ENCODE results near the gene HOXB6.
A peak's percentile ranks its signal among the peaks of the same experiment; 100 is the strongest.

The HOXB6 gene

DNA sequence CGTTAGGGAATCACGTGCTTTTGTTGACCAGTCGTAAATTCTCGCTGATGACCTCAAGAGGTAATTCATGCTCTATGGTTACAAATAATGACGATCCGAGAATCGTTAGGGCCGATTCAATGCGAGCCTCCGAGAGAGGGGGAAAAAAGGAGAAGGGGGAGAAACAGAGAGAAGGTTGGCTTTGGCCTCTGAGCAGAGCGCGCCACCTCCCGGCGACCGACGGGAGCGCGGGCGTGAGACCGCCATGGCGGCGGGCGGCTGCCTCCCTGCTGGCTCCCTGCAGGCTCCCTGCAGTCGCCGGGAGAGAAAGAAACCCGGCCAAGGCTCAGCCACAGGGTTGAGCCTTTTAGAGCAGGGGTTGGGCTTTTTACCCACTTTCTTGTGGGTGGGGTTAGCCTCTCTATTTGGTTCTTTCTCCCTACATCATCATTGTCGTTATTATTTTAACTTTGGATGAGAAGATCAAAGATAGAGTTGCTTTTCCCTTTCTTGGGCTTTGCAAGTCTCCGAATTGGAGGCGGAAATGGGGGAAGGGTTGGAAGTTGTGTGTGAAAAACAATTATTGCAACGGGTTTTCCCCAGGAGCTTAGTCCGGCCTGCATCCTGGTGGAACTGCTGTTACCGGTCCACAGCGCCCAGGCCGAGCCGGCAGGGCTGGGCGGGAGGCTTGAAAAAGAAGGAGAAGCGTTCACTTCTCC lies 10.8 kb downstream of the HOXB6 start:
- peak; percentile 31 for DNase-seq

DNA sequence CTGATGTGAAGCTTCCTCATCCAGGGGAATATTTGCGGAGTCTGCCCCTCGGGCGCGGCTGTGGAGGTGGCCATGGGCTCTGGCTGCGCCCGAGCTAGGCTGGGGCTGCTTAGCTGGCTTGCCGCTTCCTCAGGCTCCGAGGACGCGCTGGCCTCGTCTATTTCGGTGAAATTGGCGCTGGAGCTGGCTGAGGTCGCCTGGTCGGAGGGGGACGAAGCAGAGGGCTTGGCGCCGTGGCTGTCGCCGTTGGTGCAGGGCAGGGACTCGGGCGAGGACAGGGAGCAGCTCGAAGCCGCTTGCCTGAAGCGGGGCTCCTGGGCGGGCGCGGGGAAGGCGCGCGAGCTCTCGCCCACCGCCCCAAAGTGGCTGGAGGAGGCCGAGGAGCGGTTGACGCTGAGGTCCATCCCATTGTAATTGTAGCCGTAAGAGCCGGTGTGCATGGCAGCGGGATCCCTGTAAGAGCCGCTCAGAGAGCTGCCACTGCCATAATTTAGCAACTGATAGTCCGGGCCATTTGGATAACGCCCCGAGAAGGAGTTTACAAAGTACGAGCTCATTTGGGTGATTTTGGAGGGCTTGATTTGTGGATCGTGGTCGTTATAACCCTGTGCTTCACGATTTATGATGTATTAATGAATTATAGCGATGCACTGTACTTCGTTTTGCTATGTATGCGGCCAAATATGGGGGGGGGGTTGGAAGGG lies 11.5 kb downstream of the HOXB6 start, which contains the start of gene HOXB5:
TSS of gene HOXB5 (minus strand) at position 654 of the 704 bp plus-strand sequence. CDS start at position 557, 97 bp downstream.
- no peak for DNase-seq

DNA sequence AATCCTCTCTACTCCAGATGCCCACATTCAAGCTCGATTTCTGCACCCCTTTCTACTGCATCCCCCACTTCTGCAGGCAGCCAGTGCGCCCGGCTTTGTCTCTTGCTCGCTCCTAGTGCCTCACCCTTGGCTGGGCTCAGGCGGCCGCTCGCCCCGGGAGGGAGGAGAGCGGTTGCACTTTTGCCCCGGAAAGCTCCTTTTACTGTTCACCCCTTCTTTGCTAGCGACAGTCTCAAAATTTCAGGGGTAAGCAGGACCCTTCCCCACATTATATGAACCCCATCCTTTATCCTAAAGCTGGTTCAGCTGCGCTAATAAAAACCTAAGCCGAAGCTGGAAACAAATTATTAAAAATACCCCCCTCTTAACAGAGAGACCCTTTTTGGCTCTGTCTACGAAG lies 12.2 kb downstream of the HOXB6 start:
- DNase-seq = no peak

DNA sequence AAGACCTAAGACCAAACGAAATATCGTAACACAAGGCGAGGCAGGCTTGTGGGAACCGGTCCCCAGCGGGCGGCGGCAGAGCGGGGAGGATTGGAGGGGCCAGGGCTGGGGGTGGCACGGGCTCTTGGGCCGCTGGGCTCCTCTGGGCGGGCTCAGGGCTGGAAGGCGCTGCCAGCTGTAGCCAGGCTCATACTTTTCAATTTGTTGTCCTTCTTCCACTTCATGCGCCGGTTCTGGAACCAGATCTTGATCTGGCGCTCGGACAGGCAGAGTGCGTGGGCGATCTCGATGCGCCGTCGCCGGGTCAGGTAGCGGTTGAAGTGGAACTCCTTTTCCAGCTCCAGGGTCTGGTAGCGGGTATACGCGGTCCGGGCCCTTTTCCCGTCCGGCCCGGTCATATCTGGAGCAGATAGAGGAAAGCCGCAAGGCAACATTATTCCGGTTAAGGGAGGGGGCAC lies 12.7 kb downstream of the HOXB6 start:
- no peak for DNase-seq

DNA sequence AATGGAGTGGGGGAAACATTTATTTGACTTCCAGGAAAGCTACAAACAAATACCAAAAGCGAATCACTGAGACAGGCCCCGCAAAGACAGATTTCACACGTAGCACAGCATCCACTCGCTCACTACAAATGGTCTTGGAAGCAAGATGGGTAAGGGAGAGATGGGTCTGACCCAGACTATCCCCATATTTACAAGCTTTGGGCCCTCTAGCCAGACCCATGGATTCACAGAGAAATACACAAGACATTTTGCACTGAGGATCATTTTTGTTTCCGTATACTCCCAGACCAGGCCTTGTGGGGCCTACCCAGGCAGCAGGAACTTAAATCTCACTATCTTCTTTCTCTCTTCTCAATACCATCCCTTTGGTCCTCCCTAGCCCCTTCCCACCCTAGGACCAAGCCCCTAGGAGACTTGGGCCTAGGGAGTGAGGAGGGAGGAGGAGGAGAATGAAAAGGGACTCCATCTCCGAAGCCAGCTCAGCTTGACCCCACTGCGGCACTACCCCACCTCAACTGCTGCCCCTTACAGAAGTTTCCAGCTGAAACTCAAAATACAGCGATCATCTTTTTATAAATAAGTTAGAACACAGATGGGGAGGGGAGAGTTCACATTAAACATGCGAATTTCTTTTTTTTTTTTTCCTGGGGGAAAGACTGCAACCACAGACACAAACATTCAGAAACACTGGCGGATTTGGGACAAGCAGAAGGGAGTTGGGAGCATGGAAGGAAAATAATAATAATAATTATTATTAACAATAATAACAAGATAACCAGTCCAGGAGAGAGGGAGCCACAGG lies 13.3 kb downstream of the HOXB6 start:
- no peak for DNase-seq

DNA sequence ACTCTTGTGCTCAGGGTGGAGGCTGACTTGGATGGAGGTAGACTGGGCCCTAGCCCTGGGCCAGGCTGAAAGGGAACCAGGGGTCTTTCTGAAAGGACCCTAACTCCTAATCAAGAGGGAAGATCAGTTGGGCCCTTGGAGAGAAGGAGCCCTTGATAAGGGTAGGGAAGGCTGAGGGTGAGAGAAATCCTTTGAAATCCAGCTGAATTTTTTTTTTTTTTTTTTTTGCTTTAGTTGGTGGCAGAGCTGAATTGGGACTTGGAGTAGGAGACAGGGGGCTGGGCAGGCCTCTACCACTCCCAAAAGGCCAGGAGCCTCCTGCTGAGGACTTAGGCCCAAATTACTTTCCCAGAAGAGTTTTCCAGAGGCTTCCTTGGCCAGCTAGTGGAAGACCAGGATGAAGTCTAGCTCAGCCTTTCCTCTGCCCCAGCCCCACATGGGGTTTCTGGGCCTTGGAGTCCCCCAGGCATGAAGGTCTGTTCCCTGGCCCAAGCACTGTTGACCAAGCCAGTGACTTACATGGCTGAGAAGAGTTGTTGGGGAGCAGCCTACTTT lies 14.1 kb downstream of the HOXB6 start:
- no peak for DNase-seq

DNA sequence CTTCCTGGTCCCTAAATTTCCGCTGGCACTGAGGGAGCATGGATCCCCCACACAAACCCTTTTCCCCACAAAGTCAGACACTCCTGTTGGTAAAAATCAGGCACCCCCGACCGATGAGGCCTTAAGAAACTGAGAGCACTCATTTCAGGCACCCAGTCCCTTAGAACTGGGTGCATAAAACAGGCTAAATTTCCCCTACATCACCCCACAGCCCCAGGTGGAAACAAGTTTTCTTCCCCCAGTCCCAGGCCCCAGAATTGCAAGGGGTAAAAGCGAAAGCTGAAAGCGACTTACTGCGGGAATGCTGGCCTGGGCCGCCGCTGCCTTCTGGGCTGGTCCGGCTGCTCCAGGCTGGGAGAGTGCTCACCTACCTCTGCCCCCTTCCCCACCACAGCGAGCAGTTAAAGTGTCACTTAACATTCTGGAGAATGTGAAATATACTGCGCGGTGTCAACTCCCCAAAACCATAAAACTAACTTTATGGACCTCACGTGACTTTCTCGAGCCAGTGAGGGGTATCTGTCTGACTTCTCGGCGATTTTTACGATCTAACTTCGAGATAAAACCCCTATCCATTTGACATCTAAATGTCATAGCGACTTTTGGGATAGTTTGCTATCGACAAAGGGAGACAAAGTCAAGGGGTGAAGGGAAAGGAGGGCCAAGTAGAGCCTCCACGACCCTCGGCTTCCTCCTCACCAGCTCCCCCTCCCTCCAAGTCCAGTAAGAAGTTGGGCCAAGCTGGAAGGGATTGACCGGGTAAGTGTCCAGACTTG lies 14.8 kb downstream of the HOXB6 start, which contains the start of gene HOXB3:
TSS of gene HOXB3 (minus strand) at position 411 of the 776 bp plus-strand sequence. CDS start 37,767 bp downstream, outside the sequence.
- no peak for DNase-seq

DNA sequence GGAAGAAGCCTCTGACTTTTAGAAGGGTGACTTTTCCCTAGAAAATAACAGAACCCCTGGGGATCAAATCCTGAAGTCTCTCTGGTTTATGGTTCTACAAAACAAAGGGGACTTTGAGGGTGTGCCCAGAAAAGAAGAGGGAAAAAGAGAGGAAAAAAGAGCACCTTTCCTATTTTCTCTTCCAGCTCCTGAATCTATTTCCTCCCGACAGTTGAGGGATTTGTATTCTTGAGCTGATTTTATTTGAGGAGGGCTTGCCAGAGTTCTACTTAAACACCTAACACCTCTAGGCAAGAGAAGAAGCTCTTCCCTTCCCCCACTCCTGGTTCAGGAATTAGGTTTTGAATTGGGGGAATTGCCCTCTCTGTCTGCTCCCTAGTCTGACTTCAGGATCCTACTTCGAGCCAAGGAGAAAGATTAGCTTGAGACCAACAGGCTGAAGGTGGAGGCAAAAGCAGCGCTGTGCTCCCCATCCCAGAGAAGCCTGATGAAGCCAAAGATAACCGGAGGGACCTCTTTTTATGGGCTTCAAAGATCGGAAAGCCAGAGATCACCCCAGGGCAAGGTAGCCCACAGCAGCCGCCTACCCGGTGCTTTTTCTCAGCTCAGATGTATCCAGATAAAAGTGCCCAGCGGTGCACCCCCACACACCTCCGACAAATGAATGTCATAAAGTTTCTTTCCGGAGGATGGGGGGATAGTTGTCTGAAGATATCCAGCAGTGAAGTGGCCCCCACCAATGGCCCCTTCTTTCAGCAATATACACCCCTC lies 15.5 kb downstream of the HOXB6 start:
- no peak for DNase-seq

DNA sequence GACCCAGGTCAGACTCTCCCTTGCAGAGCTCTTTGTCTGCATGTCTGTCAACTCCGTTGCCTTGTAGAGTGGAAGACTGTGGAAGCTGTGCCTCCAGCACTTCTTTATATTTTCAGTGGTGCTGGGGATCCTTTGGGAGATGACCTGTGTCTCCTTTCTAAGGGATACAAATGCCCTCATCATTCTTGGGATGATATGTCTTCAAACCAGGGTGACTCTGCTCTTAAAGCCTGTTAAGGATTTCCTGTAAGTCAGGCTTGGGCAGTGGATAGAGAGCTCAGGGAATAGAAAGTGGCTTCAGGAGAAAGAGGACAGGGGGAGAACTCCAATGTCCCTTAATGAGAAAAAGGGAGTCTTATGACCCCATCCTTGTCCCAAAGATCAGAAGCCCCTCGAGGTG lies 16.3 kb downstream of the HOXB6 start:
- DNase-seq = no peak

DNA sequence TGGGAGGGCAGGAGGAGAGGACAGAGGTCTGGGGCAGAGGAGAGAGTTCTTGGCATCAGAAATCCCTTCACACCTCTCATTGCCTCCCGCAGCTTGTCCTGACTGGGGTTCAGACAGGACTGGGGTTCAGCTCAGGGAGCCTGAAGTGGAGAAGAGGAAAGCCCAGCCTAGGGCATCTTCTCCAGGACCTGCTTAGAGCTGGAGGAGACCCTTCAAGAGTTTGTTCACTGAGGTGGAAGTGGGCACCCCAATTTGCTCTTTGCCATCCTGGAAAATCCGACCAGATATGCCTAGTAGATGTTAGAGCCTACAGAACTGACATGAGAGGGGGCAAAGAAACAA lies 16.7 kb downstream of the HOXB6 start:
- no peak for DNase-seq

DNA sequence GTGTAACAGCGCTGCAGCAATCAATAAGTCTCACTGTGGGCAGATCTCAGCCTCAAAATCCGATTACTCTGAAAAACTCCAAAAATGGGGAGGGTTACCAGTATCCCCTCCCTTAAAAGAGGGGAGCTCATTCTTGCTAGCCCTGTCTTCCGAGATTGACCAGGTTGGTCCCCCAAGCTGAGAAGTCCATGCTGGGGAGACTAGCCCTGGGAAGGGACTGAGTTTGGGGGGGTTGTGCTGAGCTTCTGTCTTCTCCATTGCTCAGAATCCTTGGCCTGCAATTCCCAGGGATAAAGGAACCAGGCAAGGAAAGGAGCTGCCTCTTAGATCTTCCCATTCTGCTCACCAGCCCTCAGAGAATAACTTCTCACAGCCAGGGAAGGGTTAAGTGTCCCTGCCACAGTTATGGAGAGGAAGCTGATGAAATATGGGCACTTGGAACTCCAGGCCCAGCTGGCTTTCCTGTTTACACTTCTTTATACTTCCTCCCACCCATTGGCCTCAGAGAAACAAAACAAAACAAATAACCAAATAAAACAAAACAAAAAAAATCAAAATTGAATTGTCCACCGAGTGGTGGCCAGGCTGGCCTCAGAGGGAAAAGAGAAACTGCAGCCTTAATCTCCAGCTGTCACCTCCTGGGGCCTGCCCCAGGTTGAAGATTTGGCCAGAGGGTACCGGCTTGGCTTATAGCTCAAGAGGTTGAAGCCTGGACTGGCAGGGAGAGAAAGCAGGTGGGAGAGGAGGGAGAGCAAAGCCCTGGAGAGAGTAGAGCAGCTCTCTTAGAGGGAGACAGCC lies 17.3 kb downstream of the HOXB6 start:
- DNase-seq = no peak

DNA sequence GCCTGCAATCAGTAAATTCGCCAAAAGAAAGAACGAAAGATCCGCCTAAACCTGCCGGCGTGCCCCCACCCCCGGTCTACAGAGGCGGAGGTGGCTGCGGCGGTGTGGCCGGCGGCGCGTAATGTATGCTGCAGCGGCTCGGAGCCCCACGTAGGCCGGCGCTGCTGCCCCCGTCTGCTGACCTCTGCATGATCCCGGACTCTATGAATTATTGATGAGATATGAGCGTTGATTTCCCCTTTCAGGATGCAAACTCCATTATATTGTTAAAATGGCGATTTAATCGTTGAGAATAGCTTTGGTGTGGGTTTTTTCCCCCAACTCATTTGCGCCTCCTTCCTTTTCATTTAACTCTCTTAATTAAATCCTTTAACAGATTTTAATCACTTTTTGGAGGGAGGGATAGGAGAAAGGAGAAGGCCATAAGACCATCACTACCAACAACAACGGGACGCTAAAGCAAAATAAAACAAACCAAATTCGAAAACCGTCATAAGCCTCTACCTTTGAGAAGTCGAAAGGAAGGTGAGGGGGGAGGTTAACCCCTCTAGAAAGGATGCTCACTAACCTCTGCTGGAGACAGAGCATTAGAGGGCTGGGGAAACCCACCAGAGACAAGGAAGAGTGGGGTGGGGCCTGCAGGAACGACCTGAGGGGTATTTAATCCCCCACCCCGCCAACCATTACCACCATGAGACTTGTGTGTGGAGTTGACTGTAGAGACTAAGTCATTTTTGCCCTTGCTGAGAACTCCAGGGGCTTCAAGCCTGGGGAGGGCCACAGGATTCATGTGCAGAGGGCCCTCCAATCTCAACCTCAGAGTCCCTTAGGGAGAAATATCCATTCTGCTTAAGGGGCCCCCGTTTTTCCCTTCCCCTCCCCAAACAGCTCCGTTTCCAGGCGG lies 18.2 kb downstream of the HOXB6 start:
- no peak for DNase-seq

DNA sequence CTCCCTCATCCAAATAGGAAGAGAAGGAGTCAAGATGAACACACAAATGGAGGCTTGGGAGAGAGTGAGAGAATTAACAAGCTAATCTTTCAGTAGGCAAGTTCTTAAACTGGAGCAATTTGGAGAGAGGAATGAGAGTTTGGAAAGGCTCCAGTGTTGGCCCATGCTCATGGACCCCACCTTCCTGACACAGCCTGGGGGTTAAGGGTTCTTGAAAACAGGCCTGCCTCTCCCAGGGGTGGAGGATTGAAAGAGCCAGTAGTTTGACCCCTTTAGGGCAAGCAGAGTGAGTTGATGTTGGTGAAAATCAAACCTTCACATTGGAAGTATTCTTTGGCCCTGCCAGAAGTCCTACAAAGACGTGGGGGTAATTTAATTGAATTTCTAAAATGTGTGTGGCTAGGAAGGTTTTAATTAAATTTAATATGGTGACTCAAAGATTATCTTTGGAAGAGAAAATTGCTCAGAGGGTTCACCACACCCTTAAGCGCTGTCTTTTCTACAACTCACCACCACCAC lies 20.5 kb downstream of the HOXB6 start:
- no peak for DNase-seq

DNA sequence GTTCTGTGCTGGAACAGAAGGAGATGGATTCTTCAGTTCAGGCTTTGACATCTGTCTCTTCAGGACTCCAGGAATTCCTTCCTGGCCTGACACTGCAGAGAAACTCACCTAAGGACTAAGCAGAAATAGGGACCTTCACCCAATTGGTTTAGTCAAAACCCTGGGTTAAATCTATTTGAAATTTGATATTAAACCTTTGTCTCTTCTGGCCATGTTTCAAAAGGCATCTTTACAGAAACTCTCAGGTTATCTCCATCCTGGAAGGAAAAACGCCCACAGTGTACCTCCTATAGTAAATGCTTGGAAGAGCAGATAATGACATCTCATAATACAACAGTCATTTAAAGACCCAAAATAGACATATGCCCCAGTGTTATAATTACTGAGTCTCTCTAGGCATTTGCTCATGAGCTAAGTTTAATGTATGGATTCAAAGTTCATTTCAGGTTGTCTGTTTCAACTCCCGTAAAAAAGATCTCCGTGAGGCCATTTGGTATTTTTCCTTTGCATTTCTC lies 21.0 kb downstream of the HOXB6 start:
- no peak for DNase-seq

DNA sequence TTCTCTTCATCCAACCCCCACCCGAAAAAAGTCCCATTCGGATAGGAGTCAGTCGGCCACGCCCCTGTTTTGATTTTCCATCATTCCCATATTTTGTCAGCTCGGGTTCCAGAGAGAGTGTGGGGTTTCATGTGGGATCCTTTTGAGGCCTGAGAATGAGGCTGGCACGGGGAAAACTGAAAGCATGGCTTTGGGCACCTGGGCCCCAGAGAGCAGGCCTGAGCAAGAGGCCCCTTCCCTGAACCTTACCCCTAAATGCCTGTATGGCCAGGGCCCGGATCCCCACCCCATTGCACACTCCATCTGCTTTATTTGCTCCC lies 22.1 kb downstream of the HOXB6 start:
- DNase-seq = no peak

DNA sequence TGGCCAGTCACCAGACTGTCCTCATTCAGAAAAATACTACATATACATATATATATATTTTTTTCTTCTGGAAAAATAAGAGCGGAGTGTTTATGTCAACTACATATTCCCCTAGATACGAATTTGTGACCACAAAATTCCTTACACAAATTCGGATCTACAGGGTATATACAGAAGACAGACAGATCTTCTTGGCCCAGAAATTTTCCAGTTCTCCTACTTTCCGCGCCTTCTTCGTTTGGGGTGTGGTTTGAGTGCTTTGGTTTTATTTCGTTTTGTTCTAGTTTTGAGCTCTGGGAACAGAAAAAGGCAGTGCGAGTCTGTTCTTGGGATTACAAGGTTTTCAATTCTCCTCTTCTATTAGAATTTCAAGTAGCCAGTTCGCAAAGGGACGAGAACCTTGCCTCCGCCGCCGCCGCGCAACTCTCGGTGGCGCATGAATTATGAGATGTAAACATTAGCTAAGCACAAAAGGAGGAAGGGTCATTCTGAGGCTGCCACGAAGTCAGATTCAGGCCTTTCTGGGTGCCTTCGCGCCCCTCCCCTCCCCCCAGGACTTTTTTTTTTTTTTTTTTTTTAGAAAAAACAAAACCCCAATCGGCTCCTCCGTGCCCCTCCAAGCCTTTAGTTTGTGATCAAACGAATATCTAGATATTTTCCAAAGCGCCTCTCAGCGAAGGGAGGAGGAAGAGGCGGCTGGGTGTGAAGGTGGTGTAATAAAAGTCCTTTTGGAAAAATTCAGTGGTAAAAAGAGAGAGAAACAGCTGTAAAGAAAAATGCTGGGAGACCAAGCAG lies 24.8 kb downstream of the HOXB6 start:
- no peak for DNase-seq

DNA sequence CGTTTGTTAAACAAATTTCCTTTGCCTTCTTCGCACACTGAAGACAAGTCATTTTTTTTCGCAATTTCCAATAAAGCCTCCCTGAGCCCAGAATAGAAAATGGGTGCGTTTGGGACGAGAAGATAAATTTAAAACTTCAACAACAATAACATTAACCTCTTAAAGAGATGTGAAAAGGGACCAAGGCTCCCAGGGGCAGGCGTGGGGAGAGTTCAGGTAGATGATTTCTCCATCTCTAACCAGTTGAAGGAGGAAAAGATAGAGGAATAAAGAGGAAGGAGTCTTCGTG lies 25.4 kb downstream of the HOXB6 start:
- DNase-seq = no peak

DNA sequence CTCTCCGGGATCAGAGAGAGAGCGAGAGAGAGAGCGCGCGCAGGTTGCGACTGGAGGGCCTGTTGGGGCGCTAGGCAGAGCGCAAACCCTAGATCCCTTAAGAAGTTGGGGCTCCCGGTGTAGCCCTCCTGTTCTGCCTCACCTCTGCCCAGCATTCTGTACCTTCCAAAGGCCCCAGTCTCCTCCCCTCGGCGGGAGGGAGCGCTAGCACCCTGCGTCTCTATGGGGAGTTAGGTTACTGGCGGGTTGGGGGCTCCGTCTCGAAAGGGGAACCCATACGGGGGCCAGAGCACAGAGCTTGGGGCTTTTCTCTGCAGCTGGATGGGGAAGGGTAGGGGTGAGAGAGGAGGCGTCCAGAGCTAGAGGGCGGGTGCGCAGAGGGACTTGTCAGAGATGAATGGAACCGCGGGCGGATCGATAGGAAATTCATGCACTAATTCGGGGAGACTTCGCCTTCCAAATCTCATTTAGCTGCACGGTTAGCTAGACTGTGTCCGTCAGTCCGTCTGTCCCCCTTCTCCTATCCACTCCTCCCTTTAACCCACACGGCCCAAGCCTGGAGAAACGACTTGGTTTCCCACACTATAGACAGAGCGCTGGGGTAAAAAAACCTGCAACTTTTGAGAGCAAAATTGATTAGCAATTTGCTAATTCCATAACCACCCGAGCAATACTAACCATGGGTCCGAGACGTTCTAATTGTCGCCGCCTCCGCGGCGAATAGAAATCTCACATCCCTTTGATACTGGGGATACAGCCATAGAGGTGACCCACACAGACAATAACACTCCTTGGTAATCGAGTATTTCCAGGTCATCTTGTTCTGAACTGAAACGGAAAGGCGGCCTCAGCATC lies 25.9 kb downstream of the HOXB6 start:
- DNase-seq = no peak
